Right atrium auricular region (tissue), 2 donors: ENCODE results near the gene ACAP2. TPM values are rescaled to one million over a fixed set of nuclear protein-coding genes. Genes with fewer than 3 reads are reported as not detected.

ENCODE experiments used
- DNase-seq: peaks from one replicate; pipeline ENCODE4 v3.0.0-alpha.2; 2019; ENCODE audit warnings: low spot score
- H3K27ac ChIP-seq, 2 donors: fragments of 200-600 bp; sonication (generic); 1 replicate in 1 of 2; 2 replicates in 1 of 2; pipeline ENCODE4 v1.5.1; 2016 to 2019
- H3K27me3 ChIP-seq, 2 donors: fragments of 200-600 bp; sonication (generic); one replicate each; pipeline versions ENCODE4 v1.5.1 to v1.6.0; 2017 to 2019
- H3K36me3 ChIP-seq: fragments of 200-600 bp; sonication (generic); one replicate; pipeline ENCODE4 v1.5.1; 2016
- H3K4me1 ChIP-seq, 2 donors: fragments of 200-600 bp; sonication (generic); one replicate each; pipeline versions ENCODE4 v1.5.1 to v1.6.0; 2017 to 2019
- H3K4me3 ChIP-seq, 2 donors: fragments of 200-600 bp; sonication (generic); 1 replicate in 1 of 2; 2 replicates in 1 of 2; pipeline ENCODE4 v1.5.1; 2017 to 2019; ENCODE audit warnings: mild to moderate bottlenecking in 1 of 2, moderate library complexity in 1 of 2
- H3K9me3 ChIP-seq, 2 donors: fragments of 200-600 bp; sonication (generic); one replicate each; pipeline ENCODE4 v1.5.1; 2019
- total RNA-seq, 2 donors: library from RNA; depleted of rRNA; stranded (reverse); fragments of >200 nt; gene quantifications; one replicate each; pipeline ENCODE4 v1.1.0, GENCODE V29; 2016
- TF ChIP-seq, protein P1 (sequence below), 2 donors: fragments of 200-600 bp; sonication (generic); IDR thresholded peaks; one replicate each; pipeline ENCODE4 v1.5.1; 2019; ENCODE audit warnings: antibody characterized with exemption in 2 of 2

Gene ACAP2
- total RNA-seq, 2 donors from 2014 or later: 17.8 to 18.9 TPM

DNA sequence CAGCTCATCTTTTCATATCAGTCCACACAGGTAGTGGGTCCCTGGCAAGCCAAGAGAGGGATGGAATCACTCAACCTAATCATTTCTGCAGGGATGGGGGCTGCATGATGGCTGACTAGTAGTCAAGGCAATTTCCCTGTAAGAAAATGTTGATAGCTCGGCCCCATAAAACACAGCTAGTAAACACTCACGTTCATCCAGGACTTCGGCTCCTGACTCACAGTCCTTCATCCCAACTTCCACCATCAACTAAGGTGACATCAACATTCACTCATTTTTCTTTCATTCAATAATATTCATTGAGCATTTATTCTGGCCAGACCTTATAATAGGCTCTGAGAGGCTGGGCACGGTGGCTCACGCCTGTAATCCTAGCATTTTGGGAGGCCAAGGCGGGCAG lies 4.4 kb upstream of the ACAP2 start:
- Histone ChIP-seq H3K9me3 (no peaks in the 10 kb centered on the region), H3K4me3 (no peak overlapping the region), H3K27me3 (no peaks in the 10 kb centered on the region), H3K4me1 (peaks cover 0 to 8% of the 10 kb centered on the region in 2 donors), H3K27ac (no peak overlapping the region), H3K36me3 (no peaks in the 10 kb centered on the region)
- no peak for DNase-seq
- TF ChIP-seq, protein P1, sequence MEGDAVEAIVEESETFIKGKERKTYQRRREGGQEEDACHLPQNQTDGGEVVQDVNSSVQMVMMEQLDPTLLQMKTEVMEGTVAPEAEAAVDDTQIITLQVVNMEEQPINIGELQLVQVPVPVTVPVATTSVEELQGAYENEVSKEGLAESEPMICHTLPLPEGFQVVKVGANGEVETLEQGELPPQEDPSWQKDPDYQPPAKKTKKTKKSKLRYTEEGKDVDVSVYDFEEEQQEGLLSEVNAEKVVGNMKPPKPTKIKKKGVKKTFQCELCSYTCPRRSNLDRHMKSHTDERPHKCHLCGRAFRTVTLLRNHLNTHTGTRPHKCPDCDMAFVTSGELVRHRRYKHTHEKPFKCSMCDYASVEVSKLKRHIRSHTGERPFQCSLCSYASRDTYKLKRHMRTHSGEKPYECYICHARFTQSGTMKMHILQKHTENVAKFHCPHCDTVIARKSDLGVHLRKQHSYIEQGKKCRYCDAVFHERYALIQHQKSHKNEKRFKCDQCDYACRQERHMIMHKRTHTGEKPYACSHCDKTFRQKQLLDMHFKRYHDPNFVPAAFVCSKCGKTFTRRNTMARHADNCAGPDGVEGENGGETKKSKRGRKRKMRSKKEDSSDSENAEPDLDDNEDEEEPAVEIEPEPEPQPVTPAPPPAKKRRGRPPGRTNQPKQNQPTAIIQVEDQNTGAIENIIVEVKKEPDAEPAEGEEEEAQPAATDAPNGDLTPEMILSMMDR (IDR thresholded peaks at IDR 0.05): no peak

DNA sequence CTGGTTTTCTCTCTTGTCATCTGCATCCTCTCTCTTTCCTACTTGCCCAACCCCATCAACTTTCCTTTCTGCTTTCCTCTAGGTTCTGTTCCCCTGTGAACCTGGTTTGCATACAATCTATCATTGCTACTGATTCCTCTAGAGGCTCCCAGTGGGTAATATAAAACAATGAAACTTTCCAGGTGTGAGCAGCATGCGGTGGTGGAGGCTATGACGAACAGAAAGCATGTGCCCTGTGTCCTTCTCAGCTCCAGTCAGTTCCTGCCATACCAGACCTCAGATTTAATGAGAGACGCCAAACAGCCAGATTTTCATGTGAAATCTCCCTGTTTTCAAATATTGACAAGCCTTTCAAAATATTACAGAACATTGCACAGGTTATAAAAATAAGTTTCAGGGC lies 3.5 kb upstream of the ACAP2 start:
- no peak overlapping the region for H3K4me3 ChIP-seq
- H3K27ac ChIP-seq: no peak overlapping the region
- TF ChIP-seq, protein P1 (IDR thresholded peaks at IDR 0.05): no peak
- no peaks in the 10 kb centered on the region for H3K9me3 ChIP-seq
- no peak for DNase-seq
- peaks cover 0 to 11% of the 10 kb centered on the region in 2 donors for H3K4me1 ChIP-seq
- no peaks in the 10 kb centered on the region for H3K36me3 ChIP-seq
- H3K27me3 ChIP-seq: no peaks in the 10 kb centered on the region

DNA sequence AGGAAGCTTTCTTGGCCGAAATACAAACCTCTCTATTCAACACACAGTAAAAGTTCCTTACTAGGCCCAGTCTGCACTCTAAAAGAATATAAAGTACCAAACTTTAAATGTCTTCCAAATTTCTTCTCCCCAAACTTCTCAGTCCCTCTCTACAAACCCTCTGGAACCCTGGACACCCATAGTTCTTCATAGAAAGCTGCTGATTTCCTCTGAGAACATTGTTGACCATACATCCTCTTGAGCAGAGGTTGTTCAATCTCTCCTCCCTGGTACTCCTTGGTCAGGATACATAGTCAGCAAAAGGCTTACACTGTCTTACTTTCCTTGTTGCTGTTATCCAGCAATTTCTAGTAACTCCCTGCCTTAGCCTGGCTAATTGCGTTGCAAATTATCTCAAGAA lies 3.1 kb upstream of the ACAP2 start:
- no peak for DNase-seq
- Histone ChIP-seq H3K27me3 (no peaks in the 10 kb centered on the region), H3K9me3 (no peaks in the 10 kb centered on the region), H3K4me3 (no peak overlapping the region), H3K4me1 (peaks cover 0 to 16% of the 10 kb centered on the region in 2 donors), H3K27ac (no peak overlapping the region), H3K36me3 (no peaks in the 10 kb centered on the region)
- TF ChIP-seq, protein P1 (IDR thresholded peaks at IDR 0.05): no peak

DNA sequence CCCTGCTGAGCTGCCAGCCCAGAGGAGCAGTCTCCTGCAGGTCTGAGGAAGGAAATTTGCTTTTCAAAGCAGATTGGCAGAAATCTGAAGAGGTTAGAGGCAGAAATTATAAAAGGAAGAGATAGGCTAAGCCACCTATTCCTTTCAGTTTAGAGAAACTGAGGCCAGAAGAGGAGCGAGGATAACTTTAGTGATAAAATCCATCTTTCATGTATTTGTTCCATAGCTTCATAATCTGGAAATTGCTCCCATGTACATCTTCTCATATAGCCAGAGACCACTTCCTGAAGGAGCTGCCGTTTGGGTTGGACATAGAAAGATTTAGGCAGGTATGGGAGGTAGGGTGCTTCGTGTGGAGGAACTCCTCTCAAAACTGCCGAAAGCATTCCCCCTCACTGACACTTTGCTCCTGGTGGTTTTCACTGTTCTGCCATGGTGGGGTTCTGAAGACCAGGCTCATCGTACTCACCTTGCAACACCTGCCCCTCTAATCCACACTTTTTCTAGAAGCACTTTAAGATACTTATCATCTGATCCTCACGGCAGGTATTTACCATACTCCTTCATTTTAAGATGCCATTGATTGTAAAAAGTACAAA lies 670 bp upstream of the ACAP2 start:
- H3K4me3 ChIP-seq: peak overlapping the region; percentile 0 to 37
- TF ChIP-seq, protein P1 (IDR thresholded peaks at IDR 0.05): no peak
- DNase-seq: peak; percentile 49
- peak overlapping the region; percentile 32 to 50 for H3K27ac ChIP-seq
- no peaks in the 10 kb centered on the region for H3K36me3 ChIP-seq
- peaks cover 0 to 23% of the 10 kb centered on the region in 2 donors for H3K4me1 ChIP-seq
- H3K27me3 ChIP-seq: no peaks in the 10 kb centered on the region
- H3K9me3 ChIP-seq: no peaks in the 10 kb centered on the region

DNA sequence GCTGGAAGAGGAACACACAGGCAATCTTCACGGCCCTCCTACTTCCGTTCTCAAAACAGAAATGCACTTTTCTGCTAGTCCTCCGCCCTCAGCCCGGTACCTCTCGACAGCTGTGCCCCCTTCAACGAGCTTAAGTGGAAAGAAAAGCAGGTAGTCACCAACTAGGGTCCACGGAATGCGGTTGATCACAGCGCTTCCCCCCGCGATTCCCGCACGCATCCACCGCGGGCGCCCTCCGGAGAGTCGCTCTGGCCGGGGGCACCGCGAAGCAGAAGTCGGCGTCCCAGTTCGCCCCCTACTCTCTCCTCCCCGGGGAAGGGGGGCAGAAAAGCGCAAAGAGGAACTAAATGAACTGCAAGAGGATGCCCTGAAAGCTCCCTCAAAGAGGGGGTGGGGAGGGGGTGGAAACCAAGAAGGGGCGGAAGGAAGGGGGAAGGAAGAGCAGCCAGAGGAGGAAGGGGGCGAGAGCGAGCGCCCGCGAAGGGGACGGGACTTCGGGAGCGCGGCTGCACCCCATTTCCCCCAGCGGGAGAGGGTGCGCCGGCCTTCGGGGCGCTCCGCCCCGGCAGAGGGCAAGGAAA lies 738 bp downstream of the ACAP2 start:
- peak overlapping the region; percentile 97 for H3K27ac ChIP-seq
- no peaks in the 10 kb centered on the region for H3K9me3 ChIP-seq
- H3K4me3 ChIP-seq: peak overlapping the region; percentile 88 to 100
- DNase-seq: peak; percentile 57
- H3K4me1 ChIP-seq: peaks cover 0 to 26% of the 10 kb centered on the region in 2 donors
- H3K36me3 ChIP-seq: no peaks in the 10 kb centered on the region
- TF ChIP-seq, protein P1 (IDR thresholded peaks at IDR 0.05): no peak
- no peaks in the 10 kb centered on the region for H3K27me3 ChIP-seq
